Rectal smooth muscle tissue (tissue), 1 donor: ENCODE measurements around the gene HES5.

Experiments used
- H3K27ac ChIP-seq: one replicate; pipeline ENCODE4 v1.7.0; 2013; ENCODE audit warnings: low read depth, low read length, inconsistent platforms
- H3K27me3 ChIP-seq: one replicate; pipeline ENCODE4 v1.7.0; 2013; ENCODE audit warnings: low read length; ENCODE audit not compliant: control insufficient read depth, insufficient read depth
- H3K36me3 ChIP-seq: one replicate; pipeline ENCODE4 v1.7.0; 2013; ENCODE audit warnings: low read length; ENCODE audit not compliant: control insufficient read depth, insufficient read depth
- H3K4me1 ChIP-seq: one replicate; pipeline ENCODE4 v1.7.0; 2013; ENCODE audit warnings: low read length; ENCODE audit not compliant: control insufficient read depth, insufficient read depth
- H3K4me3 ChIP-seq: one replicate; pipeline ENCODE4 v1.7.0; 2013; ENCODE audit warnings: low read length
- H3K9ac ChIP-seq: one replicate; pipeline ENCODE4 v1.7.0; 2013; ENCODE audit warnings: low read length

Gene HES5

DNA sequence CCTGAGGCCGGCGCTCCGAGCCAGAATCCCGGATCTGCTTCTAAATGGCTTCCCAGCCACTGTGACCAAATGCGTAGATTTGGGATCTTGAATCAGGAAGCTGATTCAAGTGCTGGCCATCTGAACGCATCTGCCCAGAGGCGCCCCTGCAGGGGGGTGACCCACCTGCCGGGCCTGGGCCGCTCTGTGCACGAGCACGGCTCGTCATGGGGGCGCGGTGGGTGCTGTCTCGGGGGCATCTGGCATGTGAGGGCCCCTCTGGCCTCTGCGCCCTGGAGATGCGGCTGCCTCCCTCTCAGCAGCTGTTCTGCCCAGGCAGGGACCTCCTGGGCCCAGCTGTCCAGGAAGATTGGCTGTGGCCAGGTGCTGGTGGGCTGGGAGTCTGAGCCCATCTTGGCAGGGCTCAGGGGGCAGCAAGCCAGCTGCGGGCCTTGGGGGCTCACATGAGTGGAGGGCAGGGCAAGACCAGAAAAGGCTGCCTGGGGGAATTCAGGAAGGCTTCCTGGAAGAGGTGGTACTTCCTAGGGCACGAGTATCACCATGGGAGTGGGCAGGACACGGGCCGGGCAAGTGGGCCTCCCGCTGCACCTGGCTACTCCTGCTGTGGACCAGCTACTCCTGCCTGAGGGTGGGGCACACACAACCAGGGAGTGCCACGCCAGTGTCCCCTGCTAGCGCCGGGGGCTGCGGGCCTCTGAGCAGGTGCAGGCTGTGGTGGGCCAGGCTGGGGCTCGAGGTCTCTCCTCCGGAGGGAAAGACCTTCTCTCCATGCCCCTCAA lies 28.8 kb downstream of the HES5 start:
- H3K27ac ChIP-seq, result no peak overlapping the region
- H3K36me3 ChIP-seq, result no peaks in the 10 kb centered on the region
- no peak overlapping the region for H3K4me3 ChIP-seq
- no peak overlapping the region for H3K9ac ChIP-seq
- H3K4me1 ChIP-seq, result no peaks in the 10 kb centered on the region
- H3K27me3 ChIP-seq, result peaks cover 15% of the 10 kb centered on the region

DNA sequence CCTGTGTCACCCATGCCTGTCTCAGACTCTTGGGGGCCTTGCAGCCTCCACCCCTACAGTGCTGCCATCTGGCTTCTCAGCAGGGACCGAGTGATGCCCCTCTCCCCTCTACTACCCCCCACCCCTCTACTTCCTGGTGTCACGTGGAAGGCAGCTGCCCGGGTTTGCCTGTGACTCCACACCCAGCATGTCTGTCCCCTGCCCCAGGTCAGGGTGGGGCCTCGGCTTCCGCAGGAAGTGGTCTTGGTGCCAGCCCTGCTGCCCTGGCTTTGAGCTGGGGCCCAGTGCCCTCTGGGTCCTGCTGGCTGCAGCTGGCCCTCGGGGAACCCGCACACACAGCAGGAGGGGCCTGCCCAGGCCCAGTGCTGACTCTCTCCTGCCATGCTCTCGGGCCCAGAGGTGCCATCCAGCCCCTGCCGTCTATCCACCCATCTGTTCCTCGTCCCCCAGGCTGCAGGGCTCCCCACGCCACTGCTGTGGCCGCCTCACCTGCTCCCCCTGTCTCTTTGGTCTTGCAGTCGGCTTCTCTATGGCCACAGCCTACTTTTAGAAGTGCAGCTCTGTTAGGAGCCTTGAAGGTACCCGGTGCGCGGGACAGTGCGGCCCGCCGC lies 30.0 kb downstream of the HES5 start:
- H3K4me3 ChIP-seq, result no peak overlapping the region
- H3K9ac ChIP-seq, result no peak overlapping the region
- no peaks in the 10 kb centered on the region for H3K4me1 ChIP-seq
- H3K27me3 ChIP-seq, result peaks cover 15% of the 10 kb centered on the region
- H3K36me3 ChIP-seq, result no peaks in the 10 kb centered on the region
- no peak overlapping the region for H3K27ac ChIP-seq

- no peak overlapping the region for H3K9ac ChIP-seq
- H3K27me3 ChIP-seq, result peaks cover 12% of the 10 kb centered on the region
- H3K4me3 ChIP-seq, result no peak overlapping the region
- no peaks in the 10 kb centered on the region for H3K4me1 ChIP-seq
- H3K36me3 ChIP-seq, result no peaks in the 10 kb centered on the region
- H3K27ac ChIP-seq, result no peak overlapping the region
These were observed 30.8 kb downstream of the HES5 start for GRCh38 chr1:2499260-2499659.

DNA sequence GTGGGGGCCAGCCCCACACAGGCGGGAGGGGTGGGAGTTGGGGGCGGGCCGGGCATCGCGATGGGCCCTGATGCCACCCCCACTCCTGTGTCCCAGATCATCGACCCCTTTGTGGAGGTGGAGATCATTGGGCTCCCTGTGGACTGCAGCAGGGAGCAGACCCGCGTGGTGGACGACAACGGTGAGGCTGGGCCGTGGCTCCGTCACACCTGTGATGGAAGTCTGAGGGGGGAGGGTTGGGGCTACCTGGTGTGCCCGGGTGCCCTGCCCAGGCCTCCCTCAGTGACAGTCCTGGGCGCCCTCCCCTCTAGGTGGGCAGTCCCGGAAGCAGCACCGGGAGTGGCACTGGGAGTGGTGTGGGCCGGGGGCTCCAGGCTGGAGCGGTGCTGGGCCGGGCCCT lies 31.4 kb downstream of the HES5 start:
- peaks cover 7% of the 10 kb centered on the region for H3K27me3 ChIP-seq
- no peak overlapping the region for H3K9ac ChIP-seq
- no peak overlapping the region for H3K27ac ChIP-seq
- H3K4me3 ChIP-seq, result no peak overlapping the region
- H3K36me3 ChIP-seq, result no peaks in the 10 kb centered on the region
- H3K4me1 ChIP-seq, result no peaks in the 10 kb centered on the region

- Histone ChIP-seq H3K9ac (no peak overlapping the region), H3K4me3 (no peak overlapping the region), H3K27ac (no peak overlapping the region), H3K27me3 (no peaks in the 10 kb centered on the region), H3K36me3 (no peaks in the 10 kb centered on the region), H3K4me1 (no peaks in the 10 kb centered on the region)
These were observed 32.2 kb downstream of the HES5 start for GRCh38 chr1:2497891-2498290.

DNA sequence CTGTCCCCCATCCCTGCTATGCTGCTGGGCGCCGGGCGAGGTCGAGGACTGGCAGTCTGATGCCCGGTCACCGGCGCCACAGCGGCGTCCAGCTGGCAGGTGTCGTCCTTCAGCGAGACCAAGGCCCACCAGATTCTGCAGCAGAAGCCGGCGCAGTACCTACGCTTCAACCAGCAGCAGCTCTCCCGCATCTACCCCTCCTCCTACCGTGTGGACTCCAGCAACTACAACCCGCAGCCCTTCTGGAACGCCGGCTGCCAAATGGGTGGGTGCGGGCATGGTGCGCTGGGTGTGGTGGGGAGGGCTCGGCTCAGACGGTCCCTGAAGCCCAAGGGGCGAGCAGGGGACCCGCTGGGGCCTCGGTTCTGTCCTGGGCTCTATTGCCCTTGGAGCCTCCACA lies 33.3 kb downstream of the HES5 start:
- no peaks in the 10 kb centered on the region for H3K27me3 ChIP-seq
- no peak overlapping the region for H3K9ac ChIP-seq
- no peaks in the 10 kb centered on the region for H3K36me3 ChIP-seq
- H3K4me3 ChIP-seq, result no peak overlapping the region
- no peaks in the 10 kb centered on the region for H3K4me1 ChIP-seq
- no peak overlapping the region for H3K27ac ChIP-seq

- Histone ChIP-seq H3K4me3 (no peak overlapping the region), H3K36me3 (no peaks in the 10 kb centered on the region), H3K27me3 (no peaks in the 10 kb centered on the region), H3K9ac (no peak overlapping the region), H3K4me1 (no peaks in the 10 kb centered on the region), H3K27ac (no peak overlapping the region)
These were observed 33.9 kb downstream of the HES5 start for GRCh38 chr1:2496087-2496622.

- no peak overlapping the region for H3K4me3 ChIP-seq
- no peaks in the 10 kb centered on the region for H3K36me3 ChIP-seq
- no peaks in the 10 kb centered on the region for H3K4me1 ChIP-seq
- no peak overlapping the region for H3K27ac ChIP-seq
- no peaks in the 10 kb centered on the region for H3K27me3 ChIP-seq
- no peak overlapping the region for H3K9ac ChIP-seq
These were observed 34.5 kb downstream of the HES5 start for GRCh38 chr1:2495546-2495945.

GRCh38 chr1:2495026-2495425 lies 35.0 kb downstream of the HES5 start:
- Histone ChIP-seq H3K27ac (no peak overlapping the region), H3K4me1 (no peaks in the 10 kb centered on the region), H3K4me3 (no peak overlapping the region), H3K27me3 (no peaks in the 10 kb centered on the region), H3K36me3 (no peaks in the 10 kb centered on the region), H3K9ac (no peak overlapping the region)

GRCh38 chr1:2494323-2494693 lies 35.8 kb downstream of the HES5 start:
- Histone ChIP-seq H3K4me1 (no peaks in the 10 kb centered on the region), H3K4me3 (no peak overlapping the region), H3K27me3 (no peaks in the 10 kb centered on the region), H3K27ac (no peak overlapping the region), H3K36me3 (no peaks in the 10 kb centered on the region), H3K9ac (no peak overlapping the region)

- Histone ChIP-seq H3K27me3 (no peaks in the 10 kb centered on the region), H3K4me1 (no peaks in the 10 kb centered on the region), H3K4me3 (no peak overlapping the region), H3K36me3 (no peaks in the 10 kb centered on the region), H3K27ac (no peak overlapping the region), H3K9ac (no peak overlapping the region)
These were observed 36.3 kb downstream of the HES5 start for GRCh38 chr1:2493691-2494322.

GRCh38 chr1:2493218-2493617 lies 36.8 kb downstream of the HES5 start:
- Histone ChIP-seq H3K9ac (no peak overlapping the region), H3K27me3 (no peaks in the 10 kb centered on the region), H3K27ac (no peak overlapping the region), H3K4me1 (no peaks in the 10 kb centered on the region), H3K4me3 (no peak overlapping the region), H3K36me3 (no peaks in the 10 kb centered on the region)
